AG09309 (cell line): ENCODE measurements around the gene OPN5.
A peak's percentile ranks its signal among the peaks of the same experiment; 100 is the strongest.

Experiments
- DNase-seq: peaks from one replicate; pipeline ENCODE4 v3.0.0-alpha.2; 2010; ENCODE audit warnings: low read depth
- H3K4me3 ChIP-seq: 2 replicates; pipeline ENCODE4 v1.5.1; 2011; ENCODE audit warnings: mild to moderate bottlenecking, low read depth, low read length, moderate library complexity; ENCODE audit not compliant: control insufficient read depth
- CTCF ChIP-seq: IDR thresholded peaks from 2 replicates; pipeline ENCODE4 v1.5.1; 2011; ENCODE audit warnings: mild to moderate bottlenecking, low read depth, low read length, inconsistent platforms; ENCODE audit not compliant: insufficient read depth, control insufficient read depth; ENCODE audit errors: missing control alignments

OPN5 gene

GRCh38 chr6:47787620-47788497 lies 6.0 kb downstream of the OPN5 start:
- peak; percentile 10 for DNase-seq
- H3K4me3 ChIP-seq: no peak overlapping the region
- TF ChIP-seq CTCF: peak; percentile 91

GRCh38 chr6:47788498-47788884 lies 6.7 kb downstream of the OPN5 start:
- H3K4me3 ChIP-seq: no peak overlapping the region
- DNase-seq: no peak
- no peak for TF ChIP-seq CTCF

GRCh38 chr6:47789553-47789952 lies 7.7 kb downstream of the OPN5 start:
- no peak for DNase-seq
- no peak overlapping the region for H3K4me3 ChIP-seq
- no peak for TF ChIP-seq CTCF

- TF ChIP-seq CTCF: no peak
- no peak for DNase-seq
- H3K4me3 ChIP-seq: no peak overlapping the region
These were observed 10.4 kb downstream of the OPN5 start for GRCh38 chr6:47792216-47792733.

GRCh38 chr6:47794577-47795135 lies 12.8 kb downstream of the OPN5 start:
- H3K4me3 ChIP-seq: no peak overlapping the region
- TF ChIP-seq CTCF: no peak
- no peak for DNase-seq

GRCh38 chr6:47801984-47802383 lies 20.2 kb downstream of the OPN5 start:
- no peak for DNase-seq
- H3K4me3 ChIP-seq: no peak overlapping the region
- TF ChIP-seq CTCF: no peak
